ENCODE measurements around the gene ALDH1A2.
"Not testable (repeated sequence)": the region's sequence is repeated elsewhere in the genome, so short reads cannot be mapped to it uniquely, and the experiment has no call there.

Gene ALDH1A2

DNA sequence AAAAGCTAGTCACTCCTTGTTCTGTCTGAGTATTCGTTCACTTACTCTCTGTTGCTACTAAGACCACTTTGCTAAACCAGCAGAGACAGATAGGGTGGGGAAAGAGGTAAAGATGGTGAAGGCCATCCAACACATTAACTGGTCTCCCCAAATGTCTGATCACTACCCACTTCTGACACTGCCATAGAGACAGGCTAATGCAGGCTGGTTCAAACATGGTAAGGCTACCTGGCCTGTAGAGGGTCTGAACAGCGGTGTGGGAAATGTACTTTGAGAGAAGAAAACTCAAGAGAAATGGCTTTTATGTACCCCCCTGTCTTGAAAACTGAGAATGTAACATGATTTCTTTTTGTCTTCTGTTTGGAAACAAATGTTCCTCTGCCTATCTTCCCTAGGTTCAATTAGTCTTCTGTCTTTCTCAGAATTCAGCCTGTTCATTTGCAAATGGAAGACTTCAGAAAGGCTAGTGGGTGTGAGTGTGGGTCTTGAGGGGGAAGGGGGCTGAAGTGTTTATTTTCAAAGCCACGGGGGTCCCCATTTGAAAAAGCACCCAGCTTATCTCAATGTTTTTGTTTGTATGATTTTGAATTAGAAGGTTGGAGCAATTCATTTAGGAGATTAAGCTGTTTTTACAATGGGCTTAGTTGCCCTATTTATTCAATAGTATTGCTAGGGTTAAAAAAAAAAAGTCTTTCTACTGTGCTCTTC, 15.8 kb downstream of the ALDH1A2 start:
- no peak for DNase-seq
- H3K36me3 ChIP-seq = no peaks in the 10 kb centered on the region
- peaks cover 5% of the 10 kb centered on the region; the same call in 1 of the 2 replicates for H3K4me1 ChIP-seq
- TF ChIP-seq, protein P1, sequence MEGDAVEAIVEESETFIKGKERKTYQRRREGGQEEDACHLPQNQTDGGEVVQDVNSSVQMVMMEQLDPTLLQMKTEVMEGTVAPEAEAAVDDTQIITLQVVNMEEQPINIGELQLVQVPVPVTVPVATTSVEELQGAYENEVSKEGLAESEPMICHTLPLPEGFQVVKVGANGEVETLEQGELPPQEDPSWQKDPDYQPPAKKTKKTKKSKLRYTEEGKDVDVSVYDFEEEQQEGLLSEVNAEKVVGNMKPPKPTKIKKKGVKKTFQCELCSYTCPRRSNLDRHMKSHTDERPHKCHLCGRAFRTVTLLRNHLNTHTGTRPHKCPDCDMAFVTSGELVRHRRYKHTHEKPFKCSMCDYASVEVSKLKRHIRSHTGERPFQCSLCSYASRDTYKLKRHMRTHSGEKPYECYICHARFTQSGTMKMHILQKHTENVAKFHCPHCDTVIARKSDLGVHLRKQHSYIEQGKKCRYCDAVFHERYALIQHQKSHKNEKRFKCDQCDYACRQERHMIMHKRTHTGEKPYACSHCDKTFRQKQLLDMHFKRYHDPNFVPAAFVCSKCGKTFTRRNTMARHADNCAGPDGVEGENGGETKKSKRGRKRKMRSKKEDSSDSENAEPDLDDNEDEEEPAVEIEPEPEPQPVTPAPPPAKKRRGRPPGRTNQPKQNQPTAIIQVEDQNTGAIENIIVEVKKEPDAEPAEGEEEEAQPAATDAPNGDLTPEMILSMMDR (IDR thresholded peaks at IDR 0.05; ENCODE audit: low read depth, low read length) = no peak
- no peaks in the 10 kb centered on the region for H3K9me3 ChIP-seq
- peaks cover 27% of the 10 kb centered on the region for H3K27me3 ChIP-seq
- no peak overlapping the region for H3K4me3 ChIP-seq (ENCODE audit: low read depth, low read length)

DNA sequence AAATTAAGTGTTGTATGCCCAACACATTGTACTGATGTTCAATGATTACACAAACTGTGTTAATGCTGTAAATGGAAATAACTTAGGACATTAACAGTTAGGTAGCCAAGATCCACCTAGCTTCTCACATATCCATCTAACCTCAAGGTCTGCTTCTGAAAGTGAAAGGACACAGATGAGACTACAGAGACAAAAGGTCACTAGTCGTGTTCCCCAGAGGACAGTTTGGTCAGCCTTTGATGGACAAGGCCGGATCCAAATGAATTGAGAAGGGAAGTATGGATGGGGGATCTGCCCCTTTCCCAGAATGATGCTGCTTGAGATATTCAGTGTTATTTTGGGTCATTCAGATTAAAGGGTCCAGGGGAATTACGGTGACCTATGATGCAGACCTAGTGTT, 17.2 kb downstream of the ALDH1A2 start:
- no peaks in the 10 kb centered on the region for H3K9me3 ChIP-seq
- H3K4me3 ChIP-seq (ENCODE audit: low read depth, low read length) = no peak overlapping the region
- no peaks in the 10 kb centered on the region for H3K4me1 ChIP-seq
- TF ChIP-seq, protein P1 (IDR thresholded peaks at IDR 0.05; ENCODE audit: low read depth, low read length) = no peak
- no peak for DNase-seq
- H3K27me3 ChIP-seq = peaks cover 23% of the 10 kb centered on the region
- H3K36me3 ChIP-seq = no peaks in the 10 kb centered on the region

DNA sequence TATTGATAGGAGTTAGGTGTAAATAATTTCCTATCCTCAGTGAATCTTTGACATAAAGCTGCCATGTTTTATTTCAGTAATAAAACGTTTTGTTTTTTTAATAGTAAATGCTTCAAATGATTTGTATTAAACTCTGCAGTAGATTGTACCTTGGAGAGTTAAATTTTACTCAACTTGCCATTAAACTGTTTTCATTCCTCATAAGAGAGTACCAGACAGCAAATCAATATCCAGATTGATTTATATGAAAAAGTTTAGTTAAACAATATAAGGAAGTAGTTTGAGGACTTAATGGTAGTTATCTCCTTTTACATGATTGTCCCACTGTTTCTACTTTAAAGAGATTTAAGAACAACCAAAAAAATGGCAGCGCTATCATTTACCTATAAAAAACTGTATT, 18.4 kb downstream of the ALDH1A2 start:
- Histone ChIP-seq H3K27me3 (peaks cover 23% of the 10 kb centered on the region), H3K4me3 (ENCODE audit: low read depth, low read length) (no peak overlapping the region), H3K36me3 (no peaks in the 10 kb centered on the region), H3K4me1 (no peaks in the 10 kb centered on the region), H3K9me3 (no peaks in the 10 kb centered on the region)
- TF ChIP-seq, protein P1 (IDR thresholded peaks at IDR 0.05; ENCODE audit: low read depth, low read length) = no peak
- no peak for DNase-seq

DNA sequence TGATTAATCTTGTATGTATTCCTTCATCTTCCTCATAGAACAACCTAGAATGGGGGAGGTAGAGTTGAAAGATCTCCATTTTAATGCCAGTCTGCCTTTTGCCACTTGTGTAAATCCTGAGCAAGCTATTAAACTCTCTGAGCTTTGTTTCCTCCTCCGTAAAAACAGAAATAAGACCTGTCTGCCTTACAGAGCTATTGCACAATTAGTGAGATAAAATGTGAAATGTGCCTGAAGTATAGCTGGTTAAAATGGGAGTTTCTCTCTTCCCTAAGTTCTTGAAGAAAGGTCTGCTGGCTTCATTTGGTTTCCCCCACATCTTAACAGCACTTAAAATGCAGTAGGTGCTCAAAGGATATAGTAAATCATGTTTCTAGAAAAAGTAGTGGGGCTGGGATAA, 19.0 kb downstream of the ALDH1A2 start:
- no peaks in the 10 kb centered on the region for H3K9me3 ChIP-seq

DNA sequence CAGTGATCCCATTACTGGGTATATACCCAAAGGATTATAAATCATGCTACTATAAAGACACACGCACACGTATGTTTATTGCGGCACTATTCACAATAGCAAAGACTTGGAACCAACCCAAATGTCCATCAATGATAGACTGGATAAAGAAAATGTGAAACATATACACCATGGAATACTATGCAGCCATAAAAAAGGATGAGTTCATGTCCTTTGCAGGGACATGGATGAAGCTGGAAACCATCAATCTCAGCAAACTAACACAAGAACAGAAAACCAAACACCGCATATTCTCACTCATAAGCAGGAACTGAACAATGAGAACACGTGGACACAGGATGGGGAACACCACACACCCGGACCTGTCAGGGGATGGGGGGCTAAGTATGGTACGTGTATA, 20.1 kb downstream of the ALDH1A2 start:
- not testable (repeated sequence) for DNase-seq; H3K9me3 ChIP-seq; H3K4me3 ChIP-seq (ENCODE audit: low read depth, low read length); H3K36me3 ChIP-seq; H3K4me1 ChIP-seq
- peaks cover 23% of the 10 kb centered on the region for H3K27me3 ChIP-seq

More for the DNA sequence above, 19.0 kb downstream of the ALDH1A2 start:
- Histone ChIP-seq H3K36me3 (no peaks in the 10 kb centered on the region), H3K4me3 (ENCODE audit: low read depth, low read length) (no peak overlapping the region), H3K4me1 (no peaks in the 10 kb centered on the region), H3K27me3 (peaks cover 23% of the 10 kb centered on the region)
- no peak for DNase-seq
- TF ChIP-seq, protein P1 (IDR thresholded peaks at IDR 0.05; ENCODE audit: low read depth, low read length) = no peak

DNA sequence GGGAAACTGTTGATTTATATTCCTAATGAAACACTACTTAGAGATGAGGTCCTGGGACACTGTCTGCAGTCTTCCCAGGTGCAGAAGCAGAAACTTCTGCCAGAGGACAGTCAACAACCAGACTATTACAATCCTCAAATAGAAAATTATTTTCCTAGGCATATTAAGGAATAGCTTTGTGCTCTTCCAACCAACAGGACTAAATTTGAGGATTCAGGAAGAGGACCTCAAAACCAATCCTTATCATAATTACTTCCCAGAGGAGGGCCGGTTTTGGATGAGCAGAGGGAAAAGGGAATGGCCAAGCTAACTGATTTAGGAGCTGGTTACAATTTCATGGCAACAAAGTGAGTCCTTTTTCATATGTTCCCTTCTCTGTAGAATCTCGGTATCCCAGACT, 21.0 kb downstream of the ALDH1A2 start:
- TF ChIP-seq, protein P1 (IDR thresholded peaks at IDR 0.05; ENCODE audit: low read depth, low read length) = no peak
- Histone ChIP-seq H3K4me1 (no peaks in the 10 kb centered on the region), H3K4me3 (ENCODE audit: low read depth, low read length) (no peak overlapping the region), H3K36me3 (no peaks in the 10 kb centered on the region), H3K27me3 (peaks cover 23% of the 10 kb centered on the region), H3K9me3 (no peaks in the 10 kb centered on the region)
- no peak for DNase-seq
